IPS DF 6.9 (cell line): ENCODE data around the gene CELF5.

Experiments used
- DNase-seq: peaks from one replicate; pipeline ENCODE4 v3.0.0-alpha.2; 2013; ENCODE audit warnings: low read depth, low spot score
- H3K27ac ChIP-seq: one replicate; pipeline ENCODE4 v1.5.1; 2013; ENCODE audit warnings: low read length, control low read depth
- H3K27me3 ChIP-seq: 2 replicates; pipeline ENCODE4 v1.6.1; 2013; ENCODE audit warnings: mild to moderate bottlenecking, low read length; ENCODE audit not compliant: control insufficient read depth, insufficient read depth
- H3K36me3 ChIP-seq: 2 replicates; pipeline ENCODE4 v1.6.1; 2013; ENCODE audit warnings: low read length; ENCODE audit not compliant: control insufficient read depth, insufficient read depth
- H3K4me1 ChIP-seq: 2 replicates; pipeline ENCODE4 v1.6.1; 2013; ENCODE audit warnings: low read length; ENCODE audit not compliant: control insufficient read depth, insufficient read depth
- H3K4me3 ChIP-seq: 2 replicates; pipeline ENCODE4 v1.5.1; 2013; ENCODE audit warnings: mild to moderate bottlenecking, low read length
- H3K9me3 ChIP-seq: 2 replicates; pipeline ENCODE4 v1.6.1; 2013; ENCODE audit warnings: low read length, inconsistent platforms; ENCODE audit not compliant: control insufficient read depth, insufficient read depth
- WGBS: extraction: QIAGEN DNeasy Blood & Tissue Kit; methylation state at CpG from one replicate; pipeline ENCODE4 v1.1.7; 2013; ENCODE audit warnings: mixed read lengths, missing lambda C conversion rate; ENCODE audit not compliant: insufficient read length, insufficient coverage; 5-methylcytosine and 5-hydroxymethylcytosine counted together

The CELF5 gene

GRCh38 chr19:3309724-3310123 is 85.3 kb downstream of the CELF5 start:
- 0 out of 2 replicates have a peak, but pooled peaks cover 1% of the 10 kb centered on the region for H3K4me1 ChIP-seq
- no peak overlapping the region for H3K4me3 ChIP-seq
- no peak overlapping the region for H3K27ac ChIP-seq
- no CpG with 5 or more reads among the region's 1 CpG for WGBS
- DNase-seq = no peak
- no peaks in the 10 kb centered on the region for H3K9me3 ChIP-seq
- H3K36me3 ChIP-seq = no peaks in the 10 kb centered on the region
- no peaks in the 10 kb centered on the region for H3K27me3 ChIP-seq

- Histone ChIP-seq H3K4me3 (no peak overlapping the region), H3K27ac (no peak overlapping the region), H3K27me3 (no peaks in the 10 kb centered on the region), H3K4me1 (0 out of 2 replicates have a peak, but pooled peaks cover 1% of the 10 kb centered on the region), H3K36me3 (no peaks in the 10 kb centered on the region), H3K9me3 (no peaks in the 10 kb centered on the region; the same call in 1 of the 2 replicates)
- no peak for DNase-seq
- WGBS = 100% methylated on average over 1 of the region's 1 CpG
These were observed 85.8 kb downstream of the CELF5 start for GRCh38 chr19:3310280-3310679.

DNA sequence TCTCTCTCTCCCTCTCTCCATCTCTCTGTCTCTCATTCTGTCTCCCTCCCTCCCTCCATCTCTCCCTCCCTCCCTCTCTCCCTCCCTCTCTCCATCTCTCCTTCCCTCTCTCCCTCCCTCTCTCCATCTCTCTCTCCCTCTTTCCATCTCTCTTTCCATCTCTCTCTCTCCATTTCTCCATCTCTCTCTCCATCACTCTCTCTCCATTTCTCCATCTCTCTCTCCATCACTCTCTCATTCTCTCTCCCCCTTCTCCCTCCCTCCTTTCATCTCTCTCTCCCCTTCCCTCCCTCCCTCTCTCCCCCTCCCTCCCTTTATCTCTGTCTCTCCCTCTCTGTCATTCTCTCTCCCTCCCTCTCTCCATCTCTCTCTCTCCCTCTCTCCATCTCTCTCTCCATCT is 86.2 kb downstream of the CELF5 start:
- Histone ChIP-seq H3K4me3 (no peak overlapping the region), H3K36me3 (no peaks in the 10 kb centered on the region), H3K9me3 (no peaks in the 10 kb centered on the region; the same call in 1 of the 2 replicates), H3K4me1 (0 out of 2 replicates have a peak, but pooled peaks cover 1% of the 10 kb centered on the region), H3K27me3 (no peaks in the 10 kb centered on the region), H3K27ac (no peak overlapping the region)
- no peak for DNase-seq

DNA sequence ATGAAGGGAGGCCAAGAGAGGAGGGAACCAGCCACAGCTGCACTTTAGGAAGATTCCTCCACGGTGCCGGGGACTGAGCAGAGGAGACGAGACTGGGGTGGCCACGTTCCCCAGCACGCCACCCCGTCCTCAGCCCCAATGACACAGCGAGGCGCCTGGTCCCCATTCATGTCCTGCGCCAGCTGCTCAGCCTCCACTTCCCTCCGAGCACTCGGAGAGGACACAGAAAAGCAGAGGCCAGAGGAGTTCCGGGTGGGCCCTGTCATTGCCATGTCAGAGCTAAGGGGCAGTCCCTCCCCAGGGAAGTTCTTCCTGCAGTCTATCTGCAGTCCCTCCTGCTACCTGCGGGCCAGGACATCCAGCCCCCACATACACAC is 88.7 kb downstream of the CELF5 start:
- Histone ChIP-seq H3K4me3 (no peak overlapping the region), H3K27me3 (no peaks in the 10 kb centered on the region), H3K27ac (no peak overlapping the region), H3K9me3 (no peaks in the 10 kb centered on the region; the same call in 1 of the 2 replicates), H3K4me1 (0 out of 2 replicates have a peak, but pooled peaks cover 1% of the 10 kb centered on the region), H3K36me3 (no peaks in the 10 kb centered on the region)
- WGBS = no CpG with 5 or more reads among the region's 13 CpGs
- DNase-seq = no peak

GRCh38 chr19:3314962-3315675 is 90.7 kb downstream of the CELF5 start:
- WGBS = no CpG with 5 or more reads among the region's 30 CpGs
- Histone ChIP-seq H3K27me3 (no peaks in the 10 kb centered on the region), H3K27ac (no peak overlapping the region), H3K4me3 (no peak overlapping the region), H3K4me1 (0 out of 2 replicates have a peak, but pooled peaks cover 1% of the 10 kb centered on the region), H3K36me3 (no peaks in the 10 kb centered on the region), H3K9me3 (no peaks in the 10 kb centered on the region; the same call in 1 of the 2 replicates)
- DNase-seq = no peak

- H3K27ac ChIP-seq = no peak overlapping the region
- H3K27me3 ChIP-seq = no peaks in the 10 kb centered on the region
- DNase-seq = no peak
- H3K4me1 ChIP-seq = 0 out of 2 replicates have a peak, but pooled peaks cover 1% of the 10 kb centered on the region
- no peak overlapping the region for H3K4me3 ChIP-seq
- no CpG with 5 or more reads among the region's 7 CpGs for WGBS
- no peaks in the 10 kb centered on the region; the same call in 1 of the 2 replicates for H3K9me3 ChIP-seq
- H3K36me3 ChIP-seq = no peaks in the 10 kb centered on the region
These were observed 91.2 kb downstream of the CELF5 start for GRCh38 chr19:3315676-3315973.

GRCh38 chr19:3316132-3316648 is 91.7 kb downstream of the CELF5 start:
- no peak for DNase-seq
- Histone ChIP-seq H3K27ac (no peak overlapping the region), H3K9me3 (no peaks in the 10 kb centered on the region; the same call in 1 of the 2 replicates), H3K27me3 (no peaks in the 10 kb centered on the region), H3K36me3 (no peaks in the 10 kb centered on the region), H3K4me3 (no peak overlapping the region), H3K4me1 (0 out of 2 replicates have a peak, but pooled peaks cover 1% of the 10 kb centered on the region)
- no CpG with 5 or more reads among the region's 11 CpGs for WGBS

- Histone ChIP-seq H3K27me3 (no peaks in the 10 kb centered on the region), H3K27ac (no peak overlapping the region), H3K4me3 (no peak overlapping the region), H3K36me3 (no peaks in the 10 kb centered on the region), H3K4me1 (0 out of 2 replicates have a peak, but pooled peaks cover 1% of the 10 kb centered on the region), H3K9me3 (no peaks in the 10 kb centered on the region; the same call in 1 of the 2 replicates)
- DNase-seq = no peak
- WGBS = no CpG with 5 or more reads among the region's 5 CpGs
These were observed 92.3 kb downstream of the CELF5 start for GRCh38 chr19:3316659-3317207.

- Histone ChIP-seq H3K36me3 (no peaks in the 10 kb centered on the region), H3K9me3 (no peaks in the 10 kb centered on the region; the same call in 1 of the 2 replicates), H3K4me1 (no peaks in the 10 kb centered on the region), H3K4me3 (no peak overlapping the region), H3K27me3 (no peaks in the 10 kb centered on the region), H3K27ac (no peak overlapping the region)
- no peak for DNase-seq
- 100% methylated on average over 1 of the region's 18 CpGs for WGBS
These were observed 95.3 kb downstream of the CELF5 start for GRCh38 chr19:3319643-3320353.

GRCh38 chr19:3320354-3320670 is 95.9 kb downstream of the CELF5 start:
- Histone ChIP-seq H3K9me3 (no peaks in the 10 kb centered on the region), H3K27me3 (no peaks in the 10 kb centered on the region), H3K4me1 (no peaks in the 10 kb centered on the region), H3K27ac (no peak overlapping the region), H3K36me3 (no peaks in the 10 kb centered on the region), H3K4me3 (no peak overlapping the region)
- DNase-seq = no peak
- WGBS = no CpG with 5 or more reads among the region's 29 CpGs
